HG03103 (cell line): ENCODE data around the gene SPNS1.
"Not testable (repeated sequence)": the region's sequence is repeated elsewhere in the genome, so short reads cannot be mapped to it uniquely, and the experiment has no call there.

Experiments used
- ATAC-seq: cut with Tn5 transposase; IDR thresholded peaks from one replicate; pipeline ENCODE4 v1.9.1; 2021; ENCODE audit warnings: low read depth; ENCODE audit not compliant: unreplicated experiment

Gene SPNS1, protein sequence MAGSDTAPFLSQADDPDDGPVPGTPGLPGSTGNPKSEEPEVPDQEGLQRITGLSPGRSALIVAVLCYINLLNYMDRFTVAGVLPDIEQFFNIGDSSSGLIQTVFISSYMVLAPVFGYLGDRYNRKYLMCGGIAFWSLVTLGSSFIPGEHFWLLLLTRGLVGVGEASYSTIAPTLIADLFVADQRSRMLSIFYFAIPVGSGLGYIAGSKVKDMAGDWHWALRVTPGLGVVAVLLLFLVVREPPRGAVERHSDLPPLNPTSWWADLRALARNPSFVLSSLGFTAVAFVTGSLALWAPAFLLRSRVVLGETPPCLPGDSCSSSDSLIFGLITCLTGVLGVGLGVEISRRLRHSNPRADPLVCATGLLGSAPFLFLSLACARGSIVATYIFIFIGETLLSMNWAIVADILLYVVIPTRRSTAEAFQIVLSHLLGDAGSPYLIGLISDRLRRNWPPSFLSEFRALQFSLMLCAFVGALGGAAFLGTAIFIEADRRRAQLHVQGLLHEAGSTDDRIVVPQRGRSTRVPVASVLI

GRCh38 chr16:28974437-28975157 is at the start of gene SPNS1:
TSS of gene SPNS1 (plus strand) at chr16:28974778. CDS start at chr16:28975152, 374 bp downstream.
- ATAC-seq: peak; percentile 87

DNA sequence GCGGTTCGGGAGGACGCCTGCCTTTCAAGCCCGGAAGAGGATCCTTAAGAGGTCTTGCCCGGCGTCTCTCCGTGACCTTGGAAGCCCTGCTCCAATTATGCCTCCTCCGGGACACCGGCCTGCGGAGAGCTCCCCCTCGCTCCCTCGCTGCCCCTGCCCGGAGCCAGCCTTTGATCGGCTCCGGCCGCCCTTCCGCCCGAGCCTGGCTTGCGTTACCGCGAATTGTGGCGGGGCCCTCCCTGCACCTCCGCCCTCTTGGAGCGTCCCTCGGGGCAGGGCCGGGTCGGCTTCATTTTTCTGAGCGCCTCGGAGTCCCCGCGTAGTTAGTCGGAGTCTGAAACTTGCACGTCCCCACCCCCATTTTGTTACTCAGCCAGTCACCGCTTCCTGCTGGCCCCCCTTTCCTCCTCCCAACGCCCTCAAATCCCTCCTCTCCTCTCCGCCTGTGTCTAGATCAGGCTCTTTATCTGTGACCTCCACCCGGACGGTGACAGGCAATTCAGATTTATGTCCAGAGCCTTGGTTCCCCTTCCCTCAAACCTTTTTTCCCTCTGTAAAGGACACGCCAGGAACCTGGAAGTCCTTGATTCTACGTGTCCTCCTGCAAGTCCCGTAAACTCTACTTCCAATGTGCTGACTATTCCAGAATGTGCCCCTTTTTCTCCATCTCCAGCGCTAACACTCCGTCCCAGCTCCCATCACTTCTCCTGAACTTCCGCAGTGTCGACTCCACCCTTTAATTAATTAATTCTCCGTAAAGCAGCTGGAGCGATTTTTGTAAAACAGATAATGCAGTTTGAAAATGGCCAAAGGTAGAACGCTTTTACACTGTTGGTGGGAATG is 49.0 kb upstream of the SPNS1 start:
- peak; percentile 25 for ATAC-seq

- not testable (repeated sequence) for ATAC-seq
Measured at GRCh38 chr16:28926284-28926683, 48.3 kb upstream of the SPNS1 start.

DNA sequence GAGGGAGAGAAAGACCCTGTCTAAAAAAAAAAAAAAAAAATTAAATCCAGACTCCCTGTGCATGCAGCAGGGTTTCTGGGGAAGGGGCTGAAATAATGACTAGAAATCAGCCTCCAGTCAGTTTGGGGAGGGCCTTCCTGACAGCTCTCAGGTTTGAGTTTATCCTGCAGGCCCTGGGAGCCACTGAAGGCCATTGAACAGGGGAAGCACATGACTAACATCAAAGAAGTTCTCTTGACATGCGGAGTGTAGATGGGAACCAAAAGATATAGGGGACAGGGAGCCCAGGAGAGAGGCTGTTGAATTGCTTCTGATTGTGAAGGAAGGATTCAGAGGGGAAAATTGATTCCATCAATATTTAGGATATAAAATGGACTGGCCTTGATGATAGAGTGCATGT is 46.8 kb upstream of the SPNS1 start:
- no peak for ATAC-seq

DNA sequence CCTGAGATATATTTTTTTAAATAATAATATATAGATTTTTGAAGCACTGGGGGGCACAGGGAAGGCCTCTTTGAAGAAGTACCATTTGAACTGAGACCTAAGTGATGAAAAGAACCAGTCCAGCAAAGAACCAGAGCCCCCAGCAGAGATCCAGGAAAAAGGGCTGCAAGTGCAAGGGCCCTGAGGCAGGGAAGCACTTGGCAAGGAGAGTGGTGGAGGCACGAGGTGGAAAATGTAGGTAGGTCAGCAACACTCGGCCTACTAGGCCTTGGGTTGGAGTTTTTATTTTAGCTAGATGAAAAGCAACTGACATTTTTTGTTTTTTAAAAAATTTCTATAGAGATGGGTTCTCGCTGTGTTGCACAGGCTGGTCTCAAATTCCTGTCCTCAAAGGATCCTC is 44.4 kb upstream of the SPNS1 start:
- ATAC-seq: no peak

DNA sequence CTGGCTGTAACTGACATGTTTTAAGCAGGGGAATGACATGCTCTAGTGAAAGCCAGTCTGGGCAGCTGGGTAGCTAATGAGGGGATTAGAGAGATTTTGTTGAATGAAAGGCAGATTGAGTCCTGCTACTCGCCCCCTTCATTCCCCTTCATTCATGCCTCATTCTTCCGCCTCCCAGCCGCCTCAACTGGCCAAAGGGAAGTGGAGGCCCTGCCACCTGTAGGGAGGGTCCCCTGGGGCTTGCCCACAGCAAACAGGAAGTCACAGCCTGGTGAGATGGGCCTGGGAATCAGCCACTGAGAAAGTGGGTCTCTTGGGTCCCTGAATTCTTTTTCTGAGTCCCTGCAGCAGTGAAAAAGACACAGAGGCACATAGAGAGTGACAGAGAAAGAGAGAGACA is 43.9 kb upstream of the SPNS1 start:
- no peak for ATAC-seq

- no peak for ATAC-seq
Measured at GRCh38 chr16:28931801-28932225, 42.8 kb upstream of the SPNS1 start, which contains the start of gene CD19. TSS of gene CD19 (plus strand) at chr16:28931971. CDS start at chr16:28932001, 30 bp downstream.

- ATAC-seq: no peak
Measured at GRCh38 chr16:28932339-28933141, 42.0 kb upstream of the SPNS1 start.

DNA sequence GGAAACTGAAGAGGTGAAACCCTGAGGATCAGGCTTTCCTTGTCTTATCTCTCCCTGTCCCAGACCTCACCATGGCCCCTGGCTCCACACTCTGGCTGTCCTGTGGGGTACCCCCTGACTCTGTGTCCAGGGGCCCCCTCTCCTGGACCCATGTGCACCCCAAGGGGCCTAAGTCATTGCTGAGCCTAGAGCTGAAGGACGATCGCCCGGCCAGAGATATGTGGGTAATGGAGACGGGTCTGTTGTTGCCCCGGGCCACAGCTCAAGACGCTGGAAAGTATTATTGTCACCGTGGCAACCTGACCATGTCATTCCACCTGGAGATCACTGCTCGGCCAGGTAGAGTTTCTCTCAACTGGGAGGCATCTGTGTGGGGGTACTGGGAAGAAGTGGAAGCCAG is 41.4 kb upstream of the SPNS1 start:
- ATAC-seq: no peak

DNA sequence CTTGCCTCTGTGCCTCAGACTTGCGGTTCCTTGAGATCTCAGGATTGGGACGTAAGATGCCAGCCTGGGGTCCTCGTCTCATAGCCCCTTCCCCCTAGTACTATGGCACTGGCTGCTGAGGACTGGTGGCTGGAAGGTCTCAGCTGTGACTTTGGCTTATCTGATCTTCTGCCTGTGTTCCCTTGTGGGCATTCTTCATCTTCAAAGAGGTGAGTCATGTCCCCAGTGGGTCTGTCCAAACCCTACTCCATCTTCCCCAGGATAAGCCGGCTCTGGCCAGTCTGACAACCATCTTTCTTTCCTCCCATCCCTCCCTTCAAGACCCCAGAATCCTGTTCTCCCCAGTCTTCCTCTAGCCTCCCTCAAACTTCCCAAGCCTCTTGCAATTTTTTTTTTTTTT is 39.2 kb upstream of the SPNS1 start:
- ATAC-seq: no peak

- peak; percentile 71 for ATAC-seq
Measured at GRCh38 chr16:28935924-28936783, 38.4 kb upstream of the SPNS1 start.

DNA sequence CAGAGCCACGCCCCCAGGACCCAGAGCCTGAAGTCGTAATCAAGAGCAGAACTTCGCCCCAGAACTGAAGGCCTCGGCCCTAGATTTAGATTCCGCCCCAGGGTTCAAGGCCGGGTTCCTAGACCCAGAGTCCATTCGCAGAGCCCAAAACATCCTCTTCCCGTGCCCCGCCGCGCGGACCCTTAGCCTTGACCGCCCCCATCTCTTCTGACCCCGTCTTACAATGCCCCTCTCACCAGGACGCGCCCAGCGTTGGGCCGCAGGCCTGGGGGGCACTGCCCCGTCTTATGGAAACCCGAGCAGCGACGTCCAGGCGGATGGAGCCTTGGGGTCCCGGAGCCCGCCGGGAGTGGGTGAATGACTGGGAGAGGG is 37.8 kb upstream of the SPNS1 start:
- ATAC-seq: no peak

- no peak for ATAC-seq
Measured at GRCh38 chr16:28937222-28937876, 37.2 kb upstream of the SPNS1 start.

- no peak for ATAC-seq
Measured at GRCh38 chr16:28938721-28939120, 35.9 kb upstream of the SPNS1 start.

- not testable (repeated sequence) for ATAC-seq
Measured at GRCh38 chr16:28939825-28940224, 34.8 kb upstream of the SPNS1 start.

DNA sequence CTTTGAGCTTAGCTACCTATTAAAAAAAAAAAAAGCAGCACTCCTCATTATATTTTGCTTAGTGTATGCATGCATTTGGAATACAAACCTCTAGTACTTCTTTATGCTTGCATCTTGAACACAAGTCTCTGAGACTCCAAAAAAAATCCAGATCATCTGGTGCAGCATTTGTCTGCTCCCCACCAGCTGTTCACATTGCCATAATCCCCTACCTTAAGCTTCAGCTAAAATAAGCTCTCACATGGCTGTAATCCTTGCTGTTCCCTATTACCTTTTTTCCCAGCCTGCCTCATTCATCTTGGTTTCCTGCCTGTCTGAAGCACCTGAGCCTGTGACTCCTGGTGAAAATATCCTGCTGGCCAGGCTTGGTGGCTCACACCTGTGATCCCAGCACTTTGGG is 31.3 kb upstream of the SPNS1 start:
- no peak for ATAC-seq

DNA sequence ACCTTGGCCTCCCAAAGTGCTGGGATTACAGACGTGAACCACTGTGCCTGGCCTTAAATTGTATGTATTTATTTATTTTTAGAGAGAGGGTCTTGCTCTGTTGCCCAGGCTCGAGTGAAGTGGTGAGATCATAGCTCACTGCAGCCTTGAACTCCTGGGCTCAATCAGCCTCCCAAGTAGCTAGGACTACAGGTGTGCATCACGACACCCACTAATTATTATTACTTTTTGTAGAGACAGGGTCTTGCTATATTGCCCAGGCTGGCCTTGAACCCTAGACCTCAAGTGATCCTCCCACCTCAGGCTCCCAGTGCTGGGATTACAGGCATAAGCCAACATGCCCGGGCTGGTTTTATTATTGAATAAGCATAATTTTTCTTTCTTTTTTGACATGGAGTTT is 27.9 kb upstream of the SPNS1 start:
- no peak for ATAC-seq

- ATAC-seq: peak; percentile 92
Measured at GRCh38 chr16:28950648-28951409, 23.7 kb upstream of the SPNS1 start, which contains the start of gene NFATC2IP. TSS of gene NFATC2IP (plus strand) at chr16:28950937. CDS start at chr16:28951012, 75 bp downstream.
